Uterus (tissue), 4 donors: Measurements from ENCODE around the gene LYPD8. TPM values are rescaled to one million over a fixed set of nuclear protein-coding genes. Genes with fewer than 3 reads are reported as not detected.
"Not testable (repeated sequence)": the region's sequence is repeated elsewhere in the genome, so short reads cannot be mapped to it uniquely, and the experiment has no call there.

ENCODE experiments used
- DNase-seq, 2 donors: peaks; one replicate each; pipeline ENCODE4 v3.0.0-alpha.2; 2019 to 2020
- H3K27ac ChIP-seq, 2 donors: fragments of 200-600 bp; sonication (generic); 1 replicate in 1 of 2; 2 replicates in 1 of 2; pipeline ENCODE4 v1.5.1; 2016 to 2018
- H3K27me3 ChIP-seq, 2 donors: fragments of 200-600 bp; sonication (generic); one replicate each; pipeline ENCODE4 v1.5.1; 2018 to 2019; ENCODE audit warnings: control low read depth in 1 of 2
- H3K36me3 ChIP-seq, 2 donors: fragments of 200-600 bp; sonication (generic); one replicate each; pipeline ENCODE4 v1.5.1; 2019; ENCODE audit warnings: control low read depth in 1 of 2
- H3K4me1 ChIP-seq, 2 donors: fragments of 200-600 bp; sonication (generic); one replicate each; pipeline ENCODE4 v1.5.1; 2018 to 2019; ENCODE audit warnings: control low read depth in 1 of 2
- H3K4me3 ChIP-seq, 2 donors: fragments of 200-600 bp; sonication (generic); 1 replicate in 1 of 2; 2 replicates in 1 of 2; pipeline ENCODE4 v1.5.1; 2018 to 2019; ENCODE audit warnings: mild to moderate bottlenecking in 1 of 2
- H3K9me3 ChIP-seq, 2 donors: fragments of 200-600 bp; sonication (generic); one replicate each; pipeline ENCODE4 v1.5.1; 2019; ENCODE audit warnings: control low read depth in 1 of 2
- POLR2A ChIP-seq, 2 donors: fragments of 450-650 bp; IDR thresholded peaks; one replicate each; pipeline ENCODE4 v1.6.1; 2016; ENCODE audit warnings: antibody characterized with exemption in 2 of 2, mild to moderate bottlenecking in 1 of 2, moderate library complexity in 1 of 2
- intact Hi-C: fragments of 100-400 bp; cut with DNase I; formaldehyde crosslinking; loops from one replicate; pipeline ENCODE4 v1.15.1; 2023; ENCODE audit warnings: low total_unique reads
- total RNA-seq, 4 donors: library from RNA; depleted of rRNA in 3 of 4; stranded (reverse); fragments of >200 nt in 3 of 4; gene quantifications; one replicate each; pipeline versions ENCODE4 v1.1.0 to v1.2.4, GENCODE V29; 2014 to 2023
- TF ChIP-seq, protein P1 (sequence below), 4 experiments: fragments of 200-600 bp in 2 of 4; fragments of 450-650 bp in 2 of 4; sonication (generic) in 2 of 4; IDR thresholded peaks; one replicate each; pipeline ENCODE4 v1.5.1; 2016 to 2019; ENCODE audit warnings: antibody characterized with exemption in 4 of 4, mild to moderate bottlenecking in 2 of 4, moderate library complexity in 1 of 4
- donor health status: DM: yes; HTN: yes; CAD: no.

Gene LYPD8, protein sequence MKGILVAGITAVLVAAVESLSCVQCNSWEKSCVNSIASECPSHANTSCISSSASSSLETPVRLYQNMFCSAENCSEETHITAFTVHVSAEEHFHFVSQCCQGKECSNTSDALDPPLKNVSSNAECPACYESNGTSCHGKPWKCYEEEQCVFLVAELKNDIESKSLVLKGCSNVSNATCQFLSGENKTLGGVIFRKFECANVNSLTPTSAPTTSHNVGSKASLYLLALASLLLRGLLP
- not detected for total RNA-seq

DNA sequence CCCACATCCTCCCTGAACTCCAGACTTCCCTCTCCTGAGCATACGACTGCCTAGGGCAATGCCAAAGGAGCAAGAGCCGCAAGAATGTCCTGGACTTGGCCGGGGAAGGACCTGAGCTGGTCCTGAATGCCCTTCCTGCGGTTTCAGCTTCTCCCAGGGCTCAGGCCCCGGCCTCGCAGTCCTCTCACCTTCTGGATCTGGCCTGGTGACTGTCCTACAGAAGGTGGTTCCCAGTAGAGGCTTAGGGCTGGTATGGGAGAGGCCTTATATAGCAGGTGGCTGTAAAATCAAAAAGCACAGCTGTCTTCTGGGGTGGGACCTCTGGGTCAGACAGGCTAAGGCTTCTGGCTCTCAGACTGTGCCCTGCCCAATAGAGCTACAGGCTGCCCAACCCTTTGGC lies at the start of gene LYPD8:
Gene LYPD8, minus strand, starts transcription at position 243 of the 400 bp plus-strand sequence. CDS start 4,678 bp downstream, outside the sequence.
- H3K4me3 ChIP-seq = no peak within 1 kb of the TSS
- H3K4me1 ChIP-seq = no peaks in the 10 kb centered on the region
- intact Hi-C loops = no loop called here
- DNase-seq = no peak
- no peaks in the 10 kb centered on the region for H3K36me3 ChIP-seq
- TF ChIP-seq, protein P1, sequence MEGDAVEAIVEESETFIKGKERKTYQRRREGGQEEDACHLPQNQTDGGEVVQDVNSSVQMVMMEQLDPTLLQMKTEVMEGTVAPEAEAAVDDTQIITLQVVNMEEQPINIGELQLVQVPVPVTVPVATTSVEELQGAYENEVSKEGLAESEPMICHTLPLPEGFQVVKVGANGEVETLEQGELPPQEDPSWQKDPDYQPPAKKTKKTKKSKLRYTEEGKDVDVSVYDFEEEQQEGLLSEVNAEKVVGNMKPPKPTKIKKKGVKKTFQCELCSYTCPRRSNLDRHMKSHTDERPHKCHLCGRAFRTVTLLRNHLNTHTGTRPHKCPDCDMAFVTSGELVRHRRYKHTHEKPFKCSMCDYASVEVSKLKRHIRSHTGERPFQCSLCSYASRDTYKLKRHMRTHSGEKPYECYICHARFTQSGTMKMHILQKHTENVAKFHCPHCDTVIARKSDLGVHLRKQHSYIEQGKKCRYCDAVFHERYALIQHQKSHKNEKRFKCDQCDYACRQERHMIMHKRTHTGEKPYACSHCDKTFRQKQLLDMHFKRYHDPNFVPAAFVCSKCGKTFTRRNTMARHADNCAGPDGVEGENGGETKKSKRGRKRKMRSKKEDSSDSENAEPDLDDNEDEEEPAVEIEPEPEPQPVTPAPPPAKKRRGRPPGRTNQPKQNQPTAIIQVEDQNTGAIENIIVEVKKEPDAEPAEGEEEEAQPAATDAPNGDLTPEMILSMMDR (IDR thresholded peaks at IDR 0.05) = no peak
- no peak for TF ChIP-seq POLR2A (IDR thresholded peaks at IDR 0.05)
- H3K27me3 ChIP-seq = no peaks in the 10 kb centered on the region
- no peak within 1 kb of the TSS for H3K27ac ChIP-seq
- H3K9me3 ChIP-seq = no peaks in the 10 kb centered on the region

DNA sequence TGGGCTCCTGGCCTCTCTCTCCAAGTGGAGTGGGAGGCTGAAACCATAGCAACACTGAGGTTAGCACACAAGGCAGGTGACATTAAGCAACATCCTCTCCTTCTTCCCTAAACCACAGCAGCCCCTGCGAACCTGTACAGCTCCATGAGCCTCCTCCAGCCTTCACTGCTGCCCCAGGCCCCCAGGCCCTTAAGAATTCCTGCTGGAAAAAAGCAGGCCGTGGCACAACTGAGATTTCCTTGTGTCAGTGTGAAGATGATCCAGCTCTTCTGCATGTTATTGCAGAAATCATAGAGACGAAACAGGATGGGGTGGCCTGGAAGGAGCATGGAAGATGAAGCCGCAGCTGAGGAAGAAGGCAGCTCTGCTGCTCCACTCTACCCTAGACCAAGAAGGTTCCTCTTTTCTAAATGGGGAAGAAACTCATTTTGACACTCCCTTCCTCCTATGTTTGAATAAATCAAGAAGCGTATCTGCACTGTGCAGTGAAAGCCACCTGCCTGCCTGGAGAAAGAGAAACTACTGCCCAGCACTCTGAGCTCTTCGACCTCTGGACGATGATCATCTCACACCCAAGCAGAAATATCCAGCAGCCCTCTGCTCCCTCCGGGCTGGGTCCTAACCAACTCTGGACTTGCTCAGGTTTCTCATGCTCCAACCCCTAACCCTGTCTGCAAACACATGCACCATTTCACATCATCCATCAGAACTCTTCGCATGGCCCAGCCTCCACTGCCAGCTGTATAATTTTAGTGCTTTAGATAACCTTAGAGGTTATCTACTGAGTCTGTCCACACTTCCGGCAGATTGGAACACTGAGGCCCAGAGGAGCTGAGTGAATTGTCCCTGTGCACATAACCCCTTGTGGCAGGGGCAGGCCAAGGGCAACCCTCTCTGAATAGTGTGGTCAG lies 49.5 kb upstream of the LYPD8 start:
- DNase-seq = no peak
- H3K4me3 ChIP-seq = no peak overlapping the region
- H3K27ac ChIP-seq = no peak overlapping the region
- H3K4me1 ChIP-seq = no peaks in the 10 kb centered on the region
- intact Hi-C loops = no loop called here
- TF ChIP-seq, protein P1 (IDR thresholded peaks at IDR 0.05) = no peak
- TF ChIP-seq POLR2A (IDR thresholded peaks at IDR 0.05) = no peak
- no peaks in the 10 kb centered on the region for H3K36me3 ChIP-seq
- no peaks in the 10 kb centered on the region for H3K27me3 ChIP-seq
- no peaks in the 10 kb centered on the region for H3K9me3 ChIP-seq

DNA sequence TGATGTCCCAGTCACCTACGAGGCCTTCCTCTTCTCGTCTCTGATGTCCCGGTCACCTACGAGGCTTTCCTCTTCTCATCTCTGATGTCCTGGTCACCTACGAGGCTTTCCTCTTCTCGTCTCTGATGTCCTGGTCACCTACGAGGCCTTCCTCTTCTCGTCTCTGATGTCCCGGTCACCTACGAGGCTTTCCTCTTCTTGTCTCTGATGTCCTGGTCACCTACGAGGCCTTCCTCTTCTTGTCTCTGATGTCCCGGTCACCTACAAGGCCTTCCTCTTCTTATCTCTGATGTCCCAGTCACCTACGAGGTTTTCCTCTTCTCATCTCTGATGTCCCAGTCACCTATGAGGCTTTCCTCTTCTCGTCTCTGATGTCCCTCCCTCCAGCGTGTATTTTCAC lies 47.9 kb upstream of the LYPD8 start:
- H3K27ac ChIP-seq, H3K9me3 ChIP-seq, H3K4me1 ChIP-seq, intact Hi-C loops, H3K4me3 ChIP-seq, H3K27me3 ChIP-seq, DNase-seq, H3K36me3 ChIP-seq: not testable (repeated sequence)

DNA sequence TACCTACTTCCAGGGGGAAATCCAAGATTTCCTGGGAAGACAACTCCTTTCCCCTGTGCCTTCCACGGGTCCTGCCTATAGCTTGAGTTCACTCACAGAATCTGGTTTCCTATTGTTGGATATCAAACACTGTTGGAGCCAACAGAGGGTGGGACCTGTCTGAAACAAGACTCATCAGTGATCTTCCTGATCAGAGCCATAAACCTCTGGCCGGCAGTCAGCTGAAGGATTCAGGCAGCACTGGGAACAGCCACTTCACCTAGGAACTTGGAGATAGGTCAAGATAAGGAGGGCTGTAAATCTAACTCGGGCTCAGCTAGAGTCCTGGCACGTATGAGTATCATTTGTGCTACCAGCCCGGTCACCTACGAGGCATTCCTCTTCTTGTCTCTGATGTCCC lies 46.9 kb upstream of the LYPD8 start:
- intact Hi-C loops = no loop called here
- H3K27ac ChIP-seq = no peak overlapping the region
- H3K27me3 ChIP-seq = no peaks in the 10 kb centered on the region
- no peak for TF ChIP-seq POLR2A (IDR thresholded peaks at IDR 0.05)
- TF ChIP-seq, protein P1 (IDR thresholded peaks at IDR 0.05) = no peak
- H3K9me3 ChIP-seq = no peaks in the 10 kb centered on the region
- no peaks in the 10 kb centered on the region for H3K36me3 ChIP-seq
- no peak overlapping the region for H3K4me3 ChIP-seq
- no peaks in the 10 kb centered on the region for H3K4me1 ChIP-seq
- no peak for DNase-seq

DNA sequence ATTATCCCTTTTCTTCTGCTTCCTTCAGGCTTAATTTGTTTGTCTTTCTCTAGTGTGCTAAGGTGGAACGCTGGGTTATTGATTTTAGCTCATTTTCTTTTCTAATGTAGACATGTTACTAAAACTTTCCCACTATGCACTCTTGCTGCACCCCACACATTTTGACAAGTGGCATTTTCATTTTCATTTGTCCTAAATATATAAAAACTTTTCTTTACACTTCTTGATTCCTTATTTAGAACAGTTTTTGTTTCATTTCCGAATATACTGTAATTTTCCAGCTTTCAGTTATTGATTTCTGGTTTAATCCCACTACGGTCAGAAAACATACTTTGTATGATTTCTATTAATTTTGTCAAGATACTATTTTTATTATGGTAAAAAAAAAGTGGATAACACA lies 44.9 kb upstream of the LYPD8 start:
- no peak for TF ChIP-seq POLR2A (IDR thresholded peaks at IDR 0.05)
- TF ChIP-seq, protein P1 (IDR thresholded peaks at IDR 0.05) = no peak
- intact Hi-C loops = no loop called here
- no peaks in the 10 kb centered on the region for H3K36me3 ChIP-seq

More for the DNA sequence above, 44.9 kb upstream of the LYPD8 start:
- H3K4me3 ChIP-seq = no peak overlapping the region
- no peak overlapping the region for H3K27ac ChIP-seq
- H3K4me1 ChIP-seq = no peaks in the 10 kb centered on the region
- no peak for DNase-seq
- no peaks in the 10 kb centered on the region for H3K27me3 ChIP-seq
- H3K9me3 ChIP-seq = peaks cover 0 to 4% of the 10 kb centered on the region in 2 donors
